GF-D8 (cell line): Measurements from ENCODE around the gene SMOC1.

ENCODE experiments used
- DNase-seq: peaks from one replicate; lab custom pipeline; 2025; lab: John Stamatoyannopoulos, UW

The SMOC1 gene

DNA sequence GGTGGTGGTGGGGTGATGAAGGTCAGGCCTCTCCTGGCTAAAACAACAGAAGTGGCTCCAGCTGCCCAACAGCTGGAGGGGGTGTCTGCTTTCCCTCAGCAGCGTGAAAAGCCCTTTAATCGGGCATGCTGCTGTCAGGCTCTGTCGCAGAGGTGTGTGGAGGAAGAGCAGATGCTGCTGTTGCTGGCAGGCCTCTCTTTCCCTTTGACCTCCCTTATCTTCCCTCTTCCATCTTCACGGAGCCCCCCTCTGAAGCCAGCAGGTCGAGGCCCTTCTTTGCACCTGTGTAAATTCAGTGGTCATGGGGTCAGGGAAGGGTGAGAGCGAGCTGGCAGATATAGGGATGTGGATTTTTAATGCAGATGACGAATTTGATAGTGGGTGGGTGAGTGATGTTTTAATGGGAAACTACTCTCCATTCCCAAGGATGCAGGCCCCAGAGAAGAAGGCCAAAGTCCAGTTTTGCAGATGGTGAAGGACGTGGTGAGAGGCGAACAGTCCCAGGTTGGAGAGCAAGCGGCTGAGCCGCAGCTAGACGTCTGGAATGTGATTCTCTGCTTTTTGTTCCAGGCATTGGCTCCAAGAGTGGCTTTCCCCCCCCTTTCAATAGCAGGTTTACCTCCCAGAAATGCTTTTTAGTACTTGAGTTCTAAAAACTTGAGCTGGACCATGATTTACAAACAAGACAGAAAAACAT is 64.0 kb downstream of the SMOC1 start:
- DNase-seq = no peak

GRCh38 chr14:69945347-69945746 is 66.1 kb downstream of the SMOC1 start:
- no peak for DNase-seq

GRCh38 chr14:69945912-69946311 is 66.7 kb downstream of the SMOC1 start:
- DNase-seq = no peak

DNA sequence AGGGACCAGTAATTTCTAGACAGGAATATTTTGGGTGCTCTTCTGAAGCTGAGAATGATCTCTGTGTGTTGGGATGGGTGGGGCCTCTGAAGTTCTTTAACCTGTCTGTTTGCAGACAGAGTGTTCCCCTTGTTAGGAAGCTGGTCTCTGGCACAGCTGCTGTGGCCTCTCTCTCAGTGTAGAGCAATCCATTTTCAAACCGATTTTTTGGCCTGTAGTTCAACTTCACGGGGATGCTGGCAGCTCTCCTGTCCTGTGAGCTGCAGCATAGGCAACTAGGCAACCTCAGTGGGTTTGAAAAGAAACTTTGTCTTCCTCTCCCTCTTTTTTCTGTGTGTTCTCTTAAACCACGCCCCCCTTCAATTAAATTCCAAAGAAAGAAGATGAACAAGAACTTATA is 69.1 kb downstream of the SMOC1 start:
- no peak for DNase-seq

DNA sequence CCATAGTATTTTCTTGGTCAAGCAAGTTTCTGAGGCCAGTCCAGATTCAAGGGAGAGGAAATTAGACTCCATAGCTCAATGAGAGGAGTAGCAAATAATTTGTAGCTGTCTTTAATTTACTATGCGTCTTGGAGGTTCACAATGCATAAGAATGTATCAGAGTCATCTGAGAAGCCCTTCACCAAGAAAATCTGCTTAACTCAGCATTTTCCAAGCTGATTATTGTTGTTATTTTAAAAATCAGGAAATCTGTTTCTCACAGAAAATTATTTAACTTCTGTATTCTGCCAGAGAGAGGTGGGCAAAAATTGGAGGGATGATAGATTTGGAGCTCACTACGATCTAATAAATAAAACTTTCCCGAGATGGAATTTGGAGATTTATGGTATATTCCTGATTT is 72.0 kb downstream of the SMOC1 start:
- no peak for DNase-seq

DNA sequence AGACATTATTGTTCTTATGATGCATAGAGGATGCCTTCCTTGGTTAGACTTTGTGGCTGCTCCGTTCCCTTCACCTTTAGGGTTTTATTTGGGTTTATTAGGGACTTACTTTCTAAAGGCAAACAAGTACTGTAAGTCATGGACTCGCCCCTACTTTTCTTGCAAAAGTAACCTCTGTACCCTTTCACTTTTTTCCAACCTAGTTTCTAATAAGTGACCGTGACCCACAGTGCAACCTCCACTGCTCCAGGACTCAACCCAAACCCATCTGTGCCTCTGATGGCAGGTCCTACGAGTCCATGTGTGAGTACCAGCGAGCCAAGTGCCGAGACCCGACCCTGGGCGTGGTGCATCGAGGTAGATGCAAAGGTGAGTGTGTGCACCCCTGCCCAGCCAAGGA is 72.7 kb downstream of the SMOC1 start:
- no peak for DNase-seq

GRCh38 chr14:69953266-69953915 is 74.2 kb downstream of the SMOC1 start:
- no peak for DNase-seq

DNA sequence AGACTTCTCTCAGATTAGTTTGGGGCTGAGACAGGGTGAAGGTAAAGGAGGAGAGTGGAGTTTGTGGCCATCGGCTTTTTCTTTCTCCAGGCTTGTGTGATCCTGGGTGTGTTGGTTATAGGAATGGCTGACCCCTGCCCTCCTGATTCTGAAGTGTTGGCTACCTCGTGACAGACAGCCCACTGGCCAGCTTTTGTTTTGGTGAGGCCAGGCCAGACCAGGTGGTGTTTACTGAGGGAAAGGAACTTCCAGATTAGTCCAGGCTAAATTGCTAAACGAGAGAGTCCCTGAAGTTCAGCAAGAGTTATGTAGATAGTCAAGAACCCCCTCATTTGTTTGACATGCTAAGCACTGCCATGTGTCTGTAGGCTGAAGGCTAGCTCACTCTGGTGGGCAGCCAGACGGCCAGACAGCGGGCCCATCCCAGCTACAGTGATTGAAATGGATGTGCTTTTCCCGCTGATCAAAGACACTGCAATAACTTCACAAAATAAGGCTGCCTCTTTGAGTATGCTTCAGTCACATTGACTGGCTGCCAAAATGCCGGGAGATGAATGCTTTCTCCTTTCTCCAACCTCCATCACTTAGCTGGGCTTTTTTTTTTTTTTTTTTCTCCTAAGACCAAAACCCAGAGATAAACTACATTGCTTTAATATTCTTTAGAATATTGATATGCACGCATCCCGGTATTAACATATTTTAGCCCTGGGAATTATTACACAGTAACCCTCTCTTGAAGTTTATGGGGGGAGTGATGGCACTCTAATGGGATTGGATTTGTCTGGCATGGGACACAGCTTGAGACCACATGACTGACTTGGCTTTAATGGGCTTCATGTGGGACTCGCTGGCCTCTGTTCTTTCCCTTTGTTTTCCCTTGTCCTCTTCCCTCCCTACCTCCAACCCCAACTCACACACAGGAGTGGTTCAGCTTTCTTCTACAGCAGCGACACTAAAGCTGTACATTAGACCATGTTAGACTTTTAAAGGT is 76.9 kb downstream of the SMOC1 start:
- DNase-seq = no peak

- DNase-seq = no peak
Observed at GRCh38 chr14:69956970-69957369, 77.8 kb downstream of the SMOC1 start.

DNA sequence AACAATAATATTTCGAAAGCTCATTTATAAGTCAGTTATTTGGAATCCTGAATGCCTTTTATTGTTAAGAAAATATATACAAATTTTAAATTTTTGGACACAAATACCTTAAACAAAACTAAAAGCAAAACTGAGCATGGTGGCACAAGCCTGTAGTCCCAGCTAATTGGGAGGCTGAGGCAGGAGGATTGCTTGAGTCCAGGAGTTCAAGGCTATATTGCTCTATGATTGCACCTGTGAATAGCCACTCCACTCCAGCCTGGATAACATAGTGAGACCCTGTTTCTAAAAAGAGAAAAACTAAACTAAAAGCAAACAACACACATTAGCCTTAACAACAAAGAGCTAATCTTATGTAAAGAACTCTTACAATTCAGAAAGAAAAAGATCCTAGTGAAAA is 78.8 kb downstream of the SMOC1 start:
- no peak for DNase-seq

DNA sequence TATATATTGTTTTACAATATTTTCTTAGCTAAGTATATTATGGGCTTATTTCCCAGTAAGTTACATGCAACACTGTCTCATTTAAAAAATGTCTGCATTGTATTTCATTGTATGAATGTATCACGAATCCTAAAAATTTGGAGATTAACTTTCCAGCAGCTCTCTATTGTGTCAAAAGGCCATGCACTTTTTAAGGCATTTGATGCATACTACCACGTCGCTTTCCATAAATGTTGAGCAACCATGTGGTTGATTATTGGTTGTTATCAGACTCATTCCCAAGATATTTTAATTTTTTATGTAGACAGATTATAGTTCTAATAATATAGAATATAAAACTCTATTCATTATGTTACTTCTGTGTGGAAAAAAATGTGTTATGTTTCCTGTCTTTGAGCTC is 79.9 kb downstream of the SMOC1 start:
- DNase-seq = no peak

DNA sequence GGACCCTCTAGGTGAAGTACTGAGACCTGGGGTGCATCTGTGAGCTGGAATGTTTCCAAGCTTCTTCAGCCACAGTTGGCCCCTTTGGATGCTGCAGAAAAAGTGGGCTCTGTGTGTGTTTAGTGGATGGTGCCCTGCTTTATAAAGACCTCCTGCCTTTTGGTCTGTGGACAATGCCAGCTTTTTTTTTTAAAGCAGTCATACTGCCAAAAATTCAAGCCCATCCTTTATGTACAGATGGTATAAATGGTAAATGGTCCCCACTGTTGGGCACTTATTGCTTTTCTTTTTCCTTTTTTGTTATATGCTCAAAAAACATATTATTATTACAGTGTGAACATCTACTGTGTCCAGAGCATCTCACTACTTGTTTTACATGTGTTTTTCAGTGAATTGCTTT is 81.1 kb downstream of the SMOC1 start:
- DNase-seq = no peak

GRCh38 chr14:69963966-69964365 is 84.8 kb downstream of the SMOC1 start:
- no peak for DNase-seq

DNA sequence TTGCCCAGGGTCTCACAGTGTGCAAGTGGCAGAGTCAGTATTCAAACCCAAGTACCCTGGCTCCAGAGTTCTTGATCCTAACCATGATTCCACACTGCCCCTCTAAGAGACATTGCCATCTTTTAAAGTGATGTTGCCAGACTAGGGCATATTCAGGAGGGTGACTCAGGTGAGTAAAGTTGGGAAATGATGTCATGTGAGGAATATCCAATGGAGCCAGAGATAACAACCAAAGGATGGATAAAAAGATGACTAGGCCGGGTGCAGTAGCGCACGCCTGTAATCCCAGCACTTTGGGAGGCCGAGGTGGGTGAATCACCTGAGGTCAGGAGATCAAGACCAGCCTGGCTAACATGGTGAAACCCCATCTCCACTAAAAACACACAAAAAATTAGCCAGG is 85.6 kb downstream of the SMOC1 start:
- no peak for DNase-seq

GRCh38 chr14:69968132-69968531 is 88.9 kb downstream of the SMOC1 start:
- no peak for DNase-seq

DNA sequence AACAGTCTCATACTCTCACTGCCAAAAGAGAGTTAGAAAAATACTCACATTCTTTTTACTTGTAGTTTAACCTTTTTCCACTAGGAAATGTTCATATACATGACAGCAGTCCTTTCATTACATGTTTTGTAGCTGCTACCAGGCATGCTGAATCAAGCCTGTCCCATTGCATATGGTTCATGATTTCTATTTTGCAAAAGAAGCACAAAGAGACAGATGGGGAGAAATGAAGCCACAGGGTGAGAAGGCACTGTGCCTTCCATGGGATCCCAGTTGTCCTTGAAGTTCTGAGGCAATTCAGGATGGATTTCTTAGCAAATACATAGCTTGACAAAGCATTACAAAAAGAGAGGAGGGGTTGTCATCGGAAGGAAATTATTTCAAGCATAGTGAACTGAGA is 89.5 kb downstream of the SMOC1 start:
- no peak for DNase-seq

GRCh38 chr14:69972755-69973154 is 93.5 kb downstream of the SMOC1 start:
- DNase-seq = no peak

GRCh38 chr14:69973846-69974245 is 94.6 kb downstream of the SMOC1 start:
- no peak for DNase-seq

DNA sequence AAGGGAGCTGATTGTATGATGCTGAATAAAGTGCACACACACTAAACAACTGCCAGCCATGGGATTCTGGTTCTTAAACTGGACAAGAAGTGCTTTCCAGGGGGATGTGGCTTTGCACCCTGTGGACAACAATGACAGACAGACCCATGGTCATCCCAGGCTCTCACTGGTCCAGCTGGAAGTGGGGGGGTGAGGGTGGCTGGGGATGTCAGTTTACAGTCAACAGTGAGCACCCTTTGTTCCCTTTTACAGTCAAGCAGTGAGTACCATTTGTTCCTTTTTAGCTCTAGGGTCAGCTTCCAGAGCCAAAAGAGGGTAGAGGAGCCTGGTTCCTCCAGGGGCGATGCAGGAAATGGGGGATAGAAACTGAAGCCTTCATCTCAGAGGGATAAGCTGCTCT is 100.7 kb downstream of the SMOC1 start:
- DNase-seq = no peak

DNA sequence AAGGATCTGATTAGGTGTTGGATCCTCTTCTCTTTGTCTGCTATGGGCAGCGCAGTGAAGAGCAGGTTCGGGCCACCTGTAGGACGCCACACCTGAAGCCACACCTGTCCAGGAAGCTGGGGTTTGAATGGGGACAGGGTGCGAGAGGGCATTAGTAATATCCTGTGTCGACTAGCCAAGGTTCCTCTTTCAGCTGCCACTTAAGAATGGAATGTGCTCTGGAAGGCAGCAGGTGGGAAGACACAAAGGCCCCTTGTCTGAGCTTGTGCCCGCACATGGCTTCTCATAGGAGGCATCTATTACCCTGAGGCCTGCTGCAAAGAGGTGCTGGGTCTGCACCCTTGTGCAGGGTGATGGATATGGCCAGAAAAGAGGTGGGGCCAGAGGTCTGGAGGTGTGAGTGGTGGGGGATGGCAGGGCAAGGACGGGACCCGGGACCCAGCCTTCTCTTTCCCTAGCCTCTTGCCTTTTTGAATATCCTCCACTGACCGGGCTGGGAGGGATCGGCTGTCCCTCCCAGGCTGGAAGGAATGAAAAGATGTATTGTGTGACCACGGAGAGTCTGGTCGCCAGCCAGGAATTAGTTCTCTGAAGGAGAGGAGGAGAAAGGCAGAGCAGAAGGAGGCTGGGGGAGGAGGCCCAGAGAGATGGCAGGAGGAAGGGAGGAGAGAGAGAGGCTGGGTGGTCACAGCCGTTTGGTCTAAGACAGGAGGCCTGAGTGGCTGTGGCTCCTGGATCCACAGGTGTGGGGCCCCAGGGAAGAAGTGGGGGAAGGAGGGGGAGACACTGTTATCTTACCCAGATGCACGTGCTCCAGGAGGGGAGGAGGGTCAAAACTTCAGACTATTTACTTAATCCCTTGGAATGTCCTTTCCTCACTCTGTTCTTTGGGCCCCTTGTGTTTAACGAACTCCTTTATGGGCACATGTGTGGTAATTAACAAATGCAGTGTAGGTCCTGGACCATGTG is 101.5 kb downstream of the SMOC1 start:
- DNase-seq = no peak

GRCh38 chr14:69982220-69982839 is 103.1 kb downstream of the SMOC1 start:
- DNase-seq = no peak
